ENCODE results near the gene MYL12A.
"Not testable (repeated sequence)": the region's sequence is repeated elsewhere in the genome, so short reads cannot be mapped to it uniquely, and the experiment has no call there.

The MYL12A gene

DNA sequence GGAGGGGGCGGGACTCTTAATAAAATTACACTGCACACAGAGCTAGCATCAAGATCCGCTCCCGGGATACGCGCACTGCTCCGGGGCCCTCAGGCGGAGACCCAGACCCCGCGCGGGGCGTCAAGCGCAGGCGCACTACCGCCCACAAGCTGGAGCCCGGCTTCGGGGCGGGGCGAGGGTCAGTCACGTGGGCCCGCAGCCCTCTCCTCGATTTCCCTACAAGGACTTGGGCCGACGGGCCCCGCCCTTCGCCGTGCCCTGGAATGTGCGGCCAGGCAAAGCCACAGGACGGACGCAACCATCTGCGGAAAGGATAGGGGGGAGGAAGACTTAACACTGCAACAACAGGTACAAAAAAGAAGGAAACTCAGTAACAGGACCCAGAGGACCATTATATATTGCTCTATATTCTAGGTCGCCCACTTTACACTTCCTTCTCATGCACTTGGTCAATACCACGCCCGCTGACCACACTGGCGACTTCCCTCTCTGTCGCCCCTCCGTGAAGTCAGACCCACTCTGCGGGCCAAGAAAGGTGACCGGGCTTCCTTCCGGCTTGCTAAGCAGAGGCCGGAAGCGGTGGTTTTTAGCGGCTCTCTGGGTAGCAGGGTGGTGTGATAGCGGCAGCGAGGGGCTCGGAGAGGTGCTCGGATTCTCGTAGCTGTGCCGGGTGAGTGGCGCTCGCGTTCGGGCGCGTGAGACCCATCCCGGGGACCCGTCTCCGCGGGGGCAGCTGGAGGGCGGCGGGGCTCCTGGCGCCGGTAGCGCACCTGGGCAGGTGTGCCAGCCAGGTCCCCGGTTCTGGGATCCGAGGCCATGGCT lies at the start of gene MYL12A:
Gene MYL12A (plus strand): TSS at position 562 of the 822 bp plus-strand sequence. CDS start 5,447 bp downstream, outside the sequence.
- DNase-seq (ENCODE audit: insufficient read length, low spot score) (peak; percentile 82), FAIRE-seq (no peak)
- TF ChIP-seq, protein P1, sequence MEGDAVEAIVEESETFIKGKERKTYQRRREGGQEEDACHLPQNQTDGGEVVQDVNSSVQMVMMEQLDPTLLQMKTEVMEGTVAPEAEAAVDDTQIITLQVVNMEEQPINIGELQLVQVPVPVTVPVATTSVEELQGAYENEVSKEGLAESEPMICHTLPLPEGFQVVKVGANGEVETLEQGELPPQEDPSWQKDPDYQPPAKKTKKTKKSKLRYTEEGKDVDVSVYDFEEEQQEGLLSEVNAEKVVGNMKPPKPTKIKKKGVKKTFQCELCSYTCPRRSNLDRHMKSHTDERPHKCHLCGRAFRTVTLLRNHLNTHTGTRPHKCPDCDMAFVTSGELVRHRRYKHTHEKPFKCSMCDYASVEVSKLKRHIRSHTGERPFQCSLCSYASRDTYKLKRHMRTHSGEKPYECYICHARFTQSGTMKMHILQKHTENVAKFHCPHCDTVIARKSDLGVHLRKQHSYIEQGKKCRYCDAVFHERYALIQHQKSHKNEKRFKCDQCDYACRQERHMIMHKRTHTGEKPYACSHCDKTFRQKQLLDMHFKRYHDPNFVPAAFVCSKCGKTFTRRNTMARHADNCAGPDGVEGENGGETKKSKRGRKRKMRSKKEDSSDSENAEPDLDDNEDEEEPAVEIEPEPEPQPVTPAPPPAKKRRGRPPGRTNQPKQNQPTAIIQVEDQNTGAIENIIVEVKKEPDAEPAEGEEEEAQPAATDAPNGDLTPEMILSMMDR (IDR thresholded peaks at IDR 0.05; ENCODE audit: insufficient read depth, missing control alignments), result no peak

- not testable (repeated sequence) for DNase-seq (ENCODE audit: insufficient read length, low spot score); FAIRE-seq
Observed at GRCh38 chr18:3198260-3198860, 49.2 kb upstream of the MYL12A start.

- FAIRE-seq (no peak), DNase-seq (ENCODE audit: insufficient read length, low spot score) (no peak)
- TF ChIP-seq, protein P1 (IDR thresholded peaks at IDR 0.05; ENCODE audit: insufficient read depth, missing control alignments), result no peak
Observed at GRCh38 chr18:3199942-3200645, 47.5 kb upstream of the MYL12A start.

GRCh38 chr18:3205239-3205638 lies 42.4 kb upstream of the MYL12A start:
- TF ChIP-seq, protein P1 (IDR thresholded peaks at IDR 0.05; ENCODE audit: insufficient read depth, missing control alignments), result no peak
- no peak for FAIRE-seq
- DNase-seq (ENCODE audit: insufficient read length, low spot score), result no peak

DNA sequence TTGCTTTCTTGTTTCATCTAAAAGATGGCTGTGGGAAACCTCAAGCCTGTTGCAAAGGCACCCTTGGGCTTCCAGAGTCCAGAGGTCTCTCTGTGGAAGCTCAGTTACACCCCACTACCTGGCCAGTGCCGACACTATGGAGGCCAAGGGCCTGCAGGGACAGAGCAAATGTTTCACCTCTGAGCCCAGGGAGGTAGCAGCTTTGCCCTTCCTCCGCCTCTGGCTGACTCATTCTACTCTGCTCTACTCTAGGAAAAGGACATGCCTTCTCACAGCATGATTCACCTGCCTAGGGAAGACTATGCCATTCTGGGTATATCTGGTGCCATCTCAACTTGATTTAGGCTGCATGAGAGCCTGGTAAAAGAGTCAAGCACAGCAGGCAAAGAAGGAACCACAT lies 40.0 kb upstream of the MYL12A start:
- TF ChIP-seq, protein P1 (IDR thresholded peaks at IDR 0.05; ENCODE audit: insufficient read depth, missing control alignments), result no peak
- FAIRE-seq (no peak), DNase-seq (ENCODE audit: insufficient read length, low spot score) (no peak)

DNA sequence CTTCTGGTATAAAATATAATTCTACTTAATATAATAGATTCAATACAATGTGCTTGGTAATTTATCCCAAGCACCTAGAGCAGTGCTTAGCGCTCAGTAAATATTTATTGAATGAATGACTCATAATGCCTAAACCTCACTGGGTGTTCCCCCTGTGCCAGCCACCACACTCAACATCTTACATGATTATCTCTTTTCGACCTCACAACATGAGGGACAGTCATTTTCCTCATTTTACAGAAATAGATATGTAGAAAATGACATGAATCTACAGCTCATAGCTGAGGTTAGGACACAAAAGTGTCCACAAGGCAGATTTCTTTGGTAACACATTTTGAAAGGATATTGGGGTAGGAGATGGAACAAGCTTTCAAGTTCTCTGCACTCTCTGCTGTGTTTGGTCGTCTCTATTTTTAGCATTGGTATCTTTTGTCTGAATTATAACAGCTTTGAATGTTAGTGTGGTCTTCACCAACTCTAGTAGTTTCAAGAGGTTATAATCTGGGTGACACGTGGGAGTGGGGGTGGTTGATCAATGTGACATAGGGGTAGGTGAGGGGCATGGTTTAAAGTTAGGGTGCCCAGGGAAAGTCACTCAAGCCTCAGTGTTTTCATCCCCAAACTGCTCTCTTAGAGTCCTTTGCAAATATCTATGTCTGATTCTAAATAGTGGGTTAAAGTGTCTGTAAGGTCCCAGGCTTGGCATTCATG lies 37.6 kb upstream of the MYL12A start:
- FAIRE-seq (no peak), DNase-seq (ENCODE audit: insufficient read length, low spot score) (no peak)
- TF ChIP-seq, protein P1 (IDR thresholded peaks at IDR 0.05; ENCODE audit: insufficient read depth, missing control alignments), result no peak
